ENCODE measurements around the gene DDAH2. TPM values are rescaled to one million over a fixed set of nuclear protein-coding genes. Genes with fewer than 3 reads are reported as not detected.

The DDAH2 gene
- polyA plus RNA-seq, 4 donors: 64.4 to 89.7 (median 76.1) TPM

DNA sequence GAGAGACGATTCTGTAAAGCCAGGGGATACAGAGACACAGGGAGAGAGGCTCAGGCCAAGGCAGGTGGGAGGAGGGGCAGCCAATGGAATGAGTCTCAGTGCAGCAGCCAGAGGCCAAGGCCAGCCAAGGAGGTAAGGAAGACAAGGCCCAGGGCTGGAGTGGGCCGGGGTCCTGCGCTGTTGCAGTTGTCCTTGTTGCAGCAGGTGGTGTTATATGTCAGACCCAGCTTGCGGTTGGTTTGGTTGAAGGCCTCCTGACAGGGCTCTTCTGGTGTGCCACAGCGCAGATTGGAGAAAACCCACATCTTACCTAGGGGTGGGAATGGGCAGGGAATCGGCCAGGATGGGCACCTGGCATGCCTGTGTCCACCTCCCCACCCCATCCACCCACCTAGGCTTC is 10.1 kb downstream of the DDAH2 start:
- Histone ChIP-seq H3K4me1 (ENCODE audit: control insufficient read depth in 3 of 3, insufficient read depth in 2 of 3, low read depth in 1 of 3, low read length in 2 of 3) (peaks cover 0 to 22% (median 0%) of the 10 kb centered on the region in 3 donors), H3K27ac (ENCODE audit: low read depth in 1 of 3, low read length in 2 of 3) (no peak overlapping the region), H3K27me3 (ENCODE audit: control insufficient read depth in 3 of 3, insufficient read depth in 3 of 3, low read length in 3 of 3) (no peaks in the 10 kb centered on the region), H3K36me3 (ENCODE audit: control insufficient read depth in 3 of 3, insufficient read depth in 2 of 3, low read depth in 1 of 3, low read length in 3 of 3) (peaks cover 0 to 4% (median 0%) of the 10 kb centered on the region in 3 donors), H3K4me3 (ENCODE audit: low read depth in 1 of 3, low read length in 3 of 3) (no peak overlapping the region), H3K9me3 (ENCODE audit: control insufficient read depth in 2 of 2, insufficient read depth in 1 of 2, low read depth in 1 of 2, low read length in 1 of 2) (no peaks in the 10 kb centered on the region)
- WGBS, 3 donors: 71 to 83% (median 78%) methylated on average over 6 of the region's 6 CpGs
- DNase-seq: no peak
- no peak for FAIRE-seq

DNA sequence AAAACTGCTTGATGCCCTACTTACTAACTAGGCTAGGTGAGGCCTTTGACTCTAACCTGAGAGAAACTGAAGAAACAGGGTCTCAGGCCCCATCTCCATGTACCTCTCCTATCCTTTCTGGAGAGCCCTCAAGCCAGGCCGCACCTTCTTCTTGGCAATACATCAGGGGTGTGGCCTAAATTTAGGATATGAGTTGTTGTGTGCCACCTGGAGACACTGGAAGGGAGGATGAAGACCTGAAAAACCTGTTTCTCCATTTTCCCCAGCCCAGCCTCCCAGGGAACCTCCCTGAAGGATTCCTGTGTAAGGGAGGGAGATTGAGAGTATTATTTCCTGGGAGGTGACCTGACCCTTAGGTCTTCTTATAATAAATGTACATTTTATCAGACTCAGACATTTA is 10.8 kb downstream of the DDAH2 start:
- Histone ChIP-seq H3K27me3 (ENCODE audit: control insufficient read depth in 3 of 3, insufficient read depth in 3 of 3, low read length in 3 of 3) (no peaks in the 10 kb centered on the region), H3K27ac (ENCODE audit: low read depth in 1 of 3, low read length in 2 of 3) (no peak overlapping the region), H3K9me3 (ENCODE audit: control insufficient read depth in 2 of 2, insufficient read depth in 1 of 2, low read depth in 1 of 2, low read length in 1 of 2) (no peaks in the 10 kb centered on the region), H3K36me3 (ENCODE audit: control insufficient read depth in 3 of 3, insufficient read depth in 2 of 3, low read depth in 1 of 3, low read length in 3 of 3) (peaks cover 0 to under 1% (median 0%) of the 10 kb centered on the region in 3 donors), H3K4me1 (ENCODE audit: control insufficient read depth in 3 of 3, insufficient read depth in 2 of 3, low read depth in 1 of 3, low read length in 2 of 3) (peaks cover 0 to 30% (median 0%) of the 10 kb centered on the region in 3 donors), H3K4me3 (ENCODE audit: low read depth in 1 of 3, low read length in 3 of 3) (no peak overlapping the region)
- FAIRE-seq (no peak), DNase-seq (peak; percentile 69 to 72)
- 6 to 64% (median 44%) methylated on average over 1 of the region's 1 CpG for WGBS, 3 donors

DNA sequence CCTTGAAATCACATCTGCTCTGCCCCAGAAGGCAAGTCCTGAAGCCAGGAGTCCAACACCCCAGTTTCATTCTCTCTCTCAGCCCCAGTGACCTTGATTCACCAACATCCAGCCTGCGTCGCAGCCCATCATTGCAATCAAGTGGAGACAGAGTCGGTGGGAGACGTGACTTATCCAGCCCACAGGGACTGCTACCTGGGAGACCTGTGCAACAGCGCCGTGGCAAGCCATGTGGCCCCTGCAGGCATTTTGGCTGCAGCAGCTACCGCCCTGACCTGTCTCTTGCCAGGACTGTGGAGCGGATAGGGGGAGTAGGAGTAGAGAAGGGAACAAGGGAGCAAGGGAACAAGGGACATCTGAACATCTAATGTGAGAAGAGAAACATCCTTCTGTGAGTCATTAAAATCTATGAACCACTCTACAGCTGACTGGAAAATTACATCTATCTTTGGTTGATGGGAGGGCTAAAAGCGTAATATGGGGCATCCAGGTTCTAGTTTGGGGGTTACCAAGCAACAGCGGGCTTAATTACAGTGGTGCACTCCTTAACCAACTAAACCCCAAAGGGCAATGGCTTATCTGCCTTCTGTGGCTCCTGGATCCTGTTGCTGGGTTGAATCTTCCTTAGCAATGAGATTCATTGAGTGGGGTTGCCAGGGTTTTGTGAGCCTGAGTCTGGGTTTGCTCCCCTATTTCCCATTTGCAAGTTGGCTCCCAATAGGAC is 11.4 kb downstream of the DDAH2 start:
- Histone ChIP-seq H3K36me3 (ENCODE audit: control insufficient read depth in 3 of 3, insufficient read depth in 2 of 3, low read depth in 1 of 3, low read length in 3 of 3) (no peaks in the 10 kb centered on the region), H3K27ac (ENCODE audit: low read depth in 1 of 3, low read length in 2 of 3) (no peak overlapping the region), H3K9me3 (ENCODE audit: control insufficient read depth in 2 of 2, insufficient read depth in 1 of 2, low read depth in 1 of 2, low read length in 1 of 2) (no peaks in the 10 kb centered on the region), H3K4me3 (ENCODE audit: low read depth in 1 of 3, low read length in 3 of 3) (no peak overlapping the region), H3K4me1 (ENCODE audit: control insufficient read depth in 3 of 3, insufficient read depth in 2 of 3, low read depth in 1 of 3, low read length in 2 of 3) (peaks cover 0 to 30% (median 0%) of the 10 kb centered on the region in 3 donors), H3K27me3 (ENCODE audit: control insufficient read depth in 3 of 3, insufficient read depth in 3 of 3, low read length in 3 of 3) (no peaks in the 10 kb centered on the region)
- WGBS, 3 donors: 75 to 87% (median 80%) methylated on average over 10 of the region's 10 CpGs
- no peak for DNase-seq
- FAIRE-seq: no peak

DNA sequence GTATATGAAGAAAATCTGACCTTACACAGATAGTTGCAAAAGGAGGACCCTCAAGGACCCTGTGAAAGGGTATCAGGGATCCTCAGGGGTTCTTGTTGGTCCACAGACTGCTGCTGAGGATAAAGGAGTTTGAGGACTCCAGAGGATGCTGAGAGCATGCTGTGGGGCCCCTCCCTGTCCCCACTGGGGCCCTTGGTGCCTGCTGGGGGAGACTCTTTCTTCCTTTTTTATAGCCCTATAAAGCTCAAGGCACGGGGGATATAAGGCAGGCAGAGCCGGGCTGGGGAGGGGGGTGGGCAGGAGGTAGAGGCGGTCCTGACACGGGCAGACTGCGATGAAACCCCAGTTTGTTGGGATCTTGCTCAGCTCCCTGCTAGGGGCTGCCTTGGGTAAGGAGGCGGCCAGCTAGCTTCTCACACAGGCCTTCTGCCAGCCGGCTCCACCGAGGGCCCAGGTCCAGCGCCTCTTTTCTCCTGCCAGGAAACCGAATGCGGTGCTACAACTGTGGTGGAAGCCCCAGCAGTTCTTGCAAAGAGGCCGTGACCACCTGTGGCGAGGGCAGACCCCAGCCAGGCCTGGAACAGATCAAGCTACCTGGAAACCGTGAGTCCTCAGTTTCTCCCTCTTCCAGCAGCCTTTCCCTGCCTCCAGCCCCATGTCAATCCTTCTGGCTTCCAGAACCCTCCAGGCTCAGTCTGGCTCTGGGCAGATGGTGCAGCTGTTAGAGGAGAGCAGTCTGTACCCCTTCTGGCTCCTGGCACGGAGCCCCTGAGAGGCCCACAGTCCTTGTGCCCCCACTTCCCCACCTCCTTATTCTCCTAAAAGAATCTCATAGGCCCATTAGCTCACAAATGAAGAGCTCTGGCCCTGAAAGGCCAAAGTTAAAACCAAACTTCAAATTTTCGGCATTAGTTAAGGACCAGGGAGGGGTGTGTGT is 13.8 kb downstream of the DDAH2 start, which contains the start of gene LY6G6D:
Gene LY6G6D, plus strand, starts transcription at position 327 of the 937 bp plus-strand sequence. Its CDS starts 8 bp downstream, at position 335.
- WGBS, 3 donors: 77 to 92% (median 87%) methylated on average over 12 to 16 of the region's 16 CpGs
- Histone ChIP-seq H3K4me3 (ENCODE audit: low read depth in 1 of 3, low read length in 3 of 3) (no peak within 1 kb of the TSS), H3K27ac (ENCODE audit: low read depth in 1 of 3, low read length in 2 of 3) (peak within 1 kb of the TSS in 1 of 3 donors; percentile 51), H3K9me3 (ENCODE audit: control insufficient read depth in 2 of 2, insufficient read depth in 1 of 2, low read depth in 1 of 2, low read length in 1 of 2) (no peaks in the 10 kb centered on the region), H3K36me3 (ENCODE audit: control insufficient read depth in 3 of 3, insufficient read depth in 2 of 3, low read depth in 1 of 3, low read length in 3 of 3) (no peaks in the 10 kb centered on the region), H3K4me1 (ENCODE audit: control insufficient read depth in 3 of 3, insufficient read depth in 2 of 3, low read depth in 1 of 3, low read length in 2 of 3) (peaks cover 0 to 37% (median 4%) of the 10 kb centered on the region in 3 donors), H3K27me3 (ENCODE audit: control insufficient read depth in 3 of 3, insufficient read depth in 3 of 3, low read length in 3 of 3) (no peaks in the 10 kb centered on the region)
- DNase-seq: no peak
- no peak for FAIRE-seq

DNA sequence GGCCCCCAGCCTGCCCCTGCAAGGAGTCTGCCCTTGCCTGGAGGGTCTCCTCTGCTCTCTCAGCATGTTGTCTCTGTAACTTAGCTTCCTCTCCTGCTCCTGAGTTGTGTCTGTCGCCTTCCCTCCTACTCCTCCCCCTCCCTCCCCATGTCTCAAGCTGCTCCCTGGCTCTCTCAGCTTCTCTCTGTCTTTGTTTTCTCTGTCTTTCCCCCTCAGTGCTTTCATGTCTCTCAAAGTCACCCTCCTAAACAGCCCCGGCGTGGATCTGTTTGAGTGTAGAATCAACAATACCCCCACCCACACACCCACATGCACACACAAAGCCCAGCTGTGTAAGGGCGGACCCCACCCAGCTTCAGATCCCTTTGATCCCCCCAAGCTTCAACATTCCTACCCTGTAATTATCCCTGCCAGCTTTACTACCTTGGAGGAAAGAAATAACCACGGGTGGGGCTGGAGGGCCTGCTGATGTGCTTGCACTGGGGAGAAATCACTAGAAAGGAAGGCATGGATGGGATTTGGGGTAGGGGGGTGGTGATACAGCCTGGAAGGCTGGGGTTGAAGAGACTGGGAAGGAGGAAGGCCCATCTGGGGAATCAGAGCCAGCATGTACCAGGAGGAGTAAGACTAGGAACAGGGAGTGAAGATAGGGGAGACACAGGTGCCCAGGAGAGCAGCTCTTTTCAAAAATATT is 15.0 kb downstream of the DDAH2 start:
- Histone ChIP-seq H3K9me3 (ENCODE audit: control insufficient read depth in 2 of 2, insufficient read depth in 1 of 2, low read depth in 1 of 2, low read length in 1 of 2) (no peaks in the 10 kb centered on the region), H3K27me3 (ENCODE audit: control insufficient read depth in 3 of 3, insufficient read depth in 3 of 3, low read length in 3 of 3) (no peaks in the 10 kb centered on the region), H3K27ac (ENCODE audit: low read depth in 1 of 3, low read length in 2 of 3) (peak overlapping the region in 1 of 3 donors; percentile 51), H3K4me3 (ENCODE audit: low read depth in 1 of 3, low read length in 3 of 3) (no peak overlapping the region), H3K36me3 (ENCODE audit: control insufficient read depth in 3 of 3, insufficient read depth in 2 of 3, low read depth in 1 of 3, low read length in 3 of 3) (peaks cover 0 to 4% (median 0%) of the 10 kb centered on the region in 3 donors), H3K4me1 (ENCODE audit: control insufficient read depth in 3 of 3, insufficient read depth in 2 of 3, low read depth in 1 of 3, low read length in 2 of 3) (peaks cover 0 to 37% (median 4%) of the 10 kb centered on the region in 3 donors)
- DNase-seq (peak in 1 of 2 donors; percentile 65), FAIRE-seq (no peak)
- WGBS, 3 donors: 11 to 33% (median 18%) methylated on average over 5 of the region's 5 CpGs

DNA sequence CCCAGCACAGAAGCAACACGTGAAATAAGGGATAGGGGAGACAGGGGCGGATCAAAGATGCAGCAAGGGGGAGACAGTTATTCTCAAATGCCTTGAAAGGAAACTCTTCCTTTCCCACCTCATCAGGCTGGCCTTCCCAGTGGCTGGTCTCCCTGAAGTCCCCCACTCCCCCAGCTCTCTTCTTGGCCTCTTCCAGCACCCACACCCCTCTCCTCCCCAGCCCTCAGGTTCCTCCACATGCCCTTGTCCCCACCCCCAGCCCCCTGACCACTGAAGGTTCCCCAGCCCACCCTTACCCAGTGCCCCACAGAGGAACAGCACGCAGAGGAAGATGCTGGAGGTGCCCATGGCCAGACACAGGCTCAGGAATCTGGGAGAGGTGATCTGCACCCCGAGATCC is 15.6 kb downstream of the DDAH2 start:
- no peaks in the 10 kb centered on the region for H3K27me3 ChIP-seq (ENCODE audit: control insufficient read depth in 3 of 3, insufficient read depth in 3 of 3, low read length in 3 of 3)
- DNase-seq: no peak
- peak overlapping the region in 1 of 3 donors; percentile 51 for H3K27ac ChIP-seq (ENCODE audit: low read depth in 1 of 3, low read length in 2 of 3)
- peaks cover 0 to 30% (median 4%) of the 10 kb centered on the region in 3 donors for H3K4me1 ChIP-seq (ENCODE audit: control insufficient read depth in 3 of 3, insufficient read depth in 2 of 3, low read depth in 1 of 3, low read length in 2 of 3)
- no peak overlapping the region for H3K4me3 ChIP-seq (ENCODE audit: low read depth in 1 of 3, low read length in 3 of 3)
- no peaks in the 10 kb centered on the region for H3K9me3 ChIP-seq (ENCODE audit: control insufficient read depth in 2 of 2, insufficient read depth in 1 of 2, low read depth in 1 of 2, low read length in 1 of 2)
- FAIRE-seq: no peak
- H3K36me3 ChIP-seq (ENCODE audit: control insufficient read depth in 3 of 3, insufficient read depth in 2 of 3, low read depth in 1 of 3, low read length in 3 of 3): peaks cover 0 to 4% (median 0%) of the 10 kb centered on the region in 3 donors
- WGBS, 3 donors: 62 to 71% (median 64%) methylated on average over 4 of the region's 4 CpGs

DNA sequence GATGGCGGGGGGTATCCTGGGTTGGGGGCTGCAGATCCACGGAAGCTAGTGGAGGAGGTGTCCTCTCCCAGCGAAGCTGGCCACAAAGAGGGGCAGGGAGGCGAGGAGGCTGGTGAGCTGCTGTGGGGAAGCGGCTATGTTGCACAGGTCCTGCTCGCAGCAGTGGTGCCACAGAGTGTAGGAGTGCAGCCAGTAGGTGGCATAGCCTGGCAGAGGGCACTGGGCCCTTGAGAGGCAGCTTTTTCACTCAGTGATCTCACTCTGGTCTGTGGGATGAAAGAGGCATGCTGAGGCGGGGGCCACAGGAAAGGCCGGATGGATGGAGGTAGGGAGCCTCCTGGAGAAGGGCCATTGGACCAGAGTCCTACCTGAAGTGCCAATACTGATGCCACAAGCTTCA is 16.8 kb downstream of the DDAH2 start:
- no peaks in the 10 kb centered on the region for H3K27me3 ChIP-seq (ENCODE audit: control insufficient read depth in 3 of 3, insufficient read depth in 3 of 3, low read length in 3 of 3)
- DNase-seq (peak in 1 of 2 donors; percentile 54), FAIRE-seq (no peak)
- no peak overlapping the region for H3K27ac ChIP-seq (ENCODE audit: low read depth in 1 of 3, low read length in 2 of 3)
- H3K36me3 ChIP-seq (ENCODE audit: control insufficient read depth in 3 of 3, insufficient read depth in 2 of 3, low read depth in 1 of 3, low read length in 3 of 3): peaks cover 0 to 4% (median 0%) of the 10 kb centered on the region in 3 donors
- peaks cover 0 to 24% (median 4%) of the 10 kb centered on the region in 3 donors for H3K4me1 ChIP-seq (ENCODE audit: control insufficient read depth in 3 of 3, insufficient read depth in 2 of 3, low read depth in 1 of 3, low read length in 2 of 3)
- no peak overlapping the region for H3K4me3 ChIP-seq (ENCODE audit: low read depth in 1 of 3, low read length in 3 of 3)
- H3K9me3 ChIP-seq (ENCODE audit: control insufficient read depth in 2 of 2, insufficient read depth in 1 of 2, low read depth in 1 of 2, low read length in 1 of 2): no peaks in the 10 kb centered on the region
- 74 to 82% (median 81%) methylated on average over 8 of the region's 8 CpGs for WGBS, 3 donors

DNA sequence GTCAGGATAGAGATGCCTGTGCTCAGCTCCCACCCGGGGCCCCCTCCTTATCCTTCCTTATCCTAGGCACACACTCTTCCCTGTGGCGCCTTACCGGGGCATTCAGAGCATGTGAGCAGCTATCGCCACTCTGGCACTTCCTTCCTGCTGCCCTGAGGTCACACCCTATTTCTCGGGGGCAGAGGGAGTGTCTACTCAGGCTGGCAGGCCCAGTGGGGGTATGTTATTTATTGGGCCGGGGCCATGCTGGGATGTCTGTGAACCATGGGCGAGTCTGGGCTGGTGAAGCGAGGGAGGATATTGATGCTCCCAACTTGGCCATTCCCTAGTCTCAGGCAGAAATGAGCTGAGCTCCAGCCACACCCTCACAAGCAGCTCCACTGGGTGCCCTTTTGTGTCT is 17.9 kb downstream of the DDAH2 start:
- Histone ChIP-seq H3K27me3 (ENCODE audit: control insufficient read depth in 3 of 3, insufficient read depth in 3 of 3, low read length in 3 of 3) (no peaks in the 10 kb centered on the region), H3K4me3 (ENCODE audit: low read depth in 1 of 3, low read length in 3 of 3) (no peak overlapping the region), H3K9me3 (ENCODE audit: control insufficient read depth in 2 of 2, insufficient read depth in 1 of 2, low read depth in 1 of 2, low read length in 1 of 2) (no peaks in the 10 kb centered on the region), H3K27ac (ENCODE audit: low read depth in 1 of 3, low read length in 2 of 3) (no peak overlapping the region), H3K36me3 (ENCODE audit: control insufficient read depth in 3 of 3, insufficient read depth in 2 of 3, low read depth in 1 of 3, low read length in 3 of 3) (peaks cover 0 to 4% (median 0%) of the 10 kb centered on the region in 3 donors), H3K4me1 (ENCODE audit: control insufficient read depth in 3 of 3, insufficient read depth in 2 of 3, low read depth in 1 of 3, low read length in 2 of 3) (peaks cover 0 to 23% (median 4%) of the 10 kb centered on the region in 3 donors)
- DNase-seq: peak; percentile 34 to 61
- WGBS, 3 donors: 27 to 44% (median 43%) methylated on average over 8 of the region's 8 CpGs
- no peak for FAIRE-seq

All from small intestine (tissue), 7 donors.